Measurements from ENCODE around the gene SLC28A2. TPM values are rescaled to one million over a fixed set of nuclear protein-coding genes. Genes with fewer than 3 reads are reported as not detected.

The SLC28A2 gene
- total RNA-seq, 1 experiment from 2014 or later, result not detected

DNA sequence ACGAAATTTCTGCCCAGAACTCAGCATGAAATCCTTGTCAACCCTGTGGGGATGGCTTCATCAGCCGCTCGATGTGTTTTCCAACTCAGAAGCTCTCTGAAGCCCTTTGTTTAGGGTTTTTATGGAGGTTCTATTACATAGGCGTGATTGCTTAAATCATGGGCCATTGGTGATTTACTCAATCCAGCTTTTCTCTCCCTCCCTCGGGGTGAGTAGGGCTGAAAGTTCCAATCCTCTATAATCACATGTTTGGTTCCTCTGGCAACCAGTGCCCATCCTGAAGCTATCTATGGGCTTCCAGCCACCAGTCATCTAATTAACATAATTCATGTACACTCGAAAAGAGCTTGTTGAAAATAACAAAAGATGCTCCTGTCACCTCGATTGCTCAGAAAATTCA, 74.7 kb downstream of the SLC28A2 start:
- no peak for DNase-seq
- H3K4me1 ChIP-seq (ENCODE audit: insufficient read depth, low read length), result 0 out of 2 replicates have a peak, but pooled peaks cover 3% of the 10 kb centered on the region
- TF ChIP-seq EZH2phosphoT487 (IDR thresholded peaks at IDR 0.05; ENCODE audit: borderline replicate concordance, low read length), result no peak
- no peak for TF ChIP-seq EZH2 (IDR thresholded peaks at IDR 0.05; ENCODE audit: low read length, unreplicated experiment)
- TF ChIP-seq, protein P1, sequence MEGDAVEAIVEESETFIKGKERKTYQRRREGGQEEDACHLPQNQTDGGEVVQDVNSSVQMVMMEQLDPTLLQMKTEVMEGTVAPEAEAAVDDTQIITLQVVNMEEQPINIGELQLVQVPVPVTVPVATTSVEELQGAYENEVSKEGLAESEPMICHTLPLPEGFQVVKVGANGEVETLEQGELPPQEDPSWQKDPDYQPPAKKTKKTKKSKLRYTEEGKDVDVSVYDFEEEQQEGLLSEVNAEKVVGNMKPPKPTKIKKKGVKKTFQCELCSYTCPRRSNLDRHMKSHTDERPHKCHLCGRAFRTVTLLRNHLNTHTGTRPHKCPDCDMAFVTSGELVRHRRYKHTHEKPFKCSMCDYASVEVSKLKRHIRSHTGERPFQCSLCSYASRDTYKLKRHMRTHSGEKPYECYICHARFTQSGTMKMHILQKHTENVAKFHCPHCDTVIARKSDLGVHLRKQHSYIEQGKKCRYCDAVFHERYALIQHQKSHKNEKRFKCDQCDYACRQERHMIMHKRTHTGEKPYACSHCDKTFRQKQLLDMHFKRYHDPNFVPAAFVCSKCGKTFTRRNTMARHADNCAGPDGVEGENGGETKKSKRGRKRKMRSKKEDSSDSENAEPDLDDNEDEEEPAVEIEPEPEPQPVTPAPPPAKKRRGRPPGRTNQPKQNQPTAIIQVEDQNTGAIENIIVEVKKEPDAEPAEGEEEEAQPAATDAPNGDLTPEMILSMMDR (conservative IDR thresholded peaks at IDR 0.05; ENCODE audit: low read depth, low read length), result no peak
- intact Hi-C loops (cut with micrococcal nuclease), result no loop called here
- H3F3A ChIP-seq (ENCODE audit: low read length, unreplicated experiment), result no peaks in the 10 kb centered on the region
- no peak overlapping the region for H3K9ac ChIP-seq (ENCODE audit: low read length)
- H2AFZ ChIP-seq (ENCODE audit: low read length), result no peak overlapping the region
- H3K4me2 ChIP-seq (ENCODE audit: low read length), result no peak overlapping the region
- H3K36me3 ChIP-seq (ENCODE audit: low read depth, low read length), result no peaks in the 10 kb centered on the region
- no peak overlapping the region for H3K4me3 ChIP-seq (ENCODE audit: low read length)
- ATAC-seq, result no peak
- peaks cover 13% of the 10 kb centered on the region; the same call in 1 of the 2 replicates for H3K27me3 ChIP-seq (ENCODE audit: low read length)
- ChIA-PET POLR2A (ENCODE audit: unreplicated experiment) (no interaction called here), CTCF (no interaction called here)
- H3K9me2 ChIP-seq (replicated peaks; ENCODE audit: low read length), result no peaks in the 10 kb centered on the region
- no TSS peak for BruUV-seq (replicated peaks)
- H4K20me1 ChIP-seq (ENCODE audit: low read length), result no peaks in the 10 kb centered on the region
- no peaks in the 10 kb centered on the region for H3K79me2 ChIP-seq (ENCODE audit: low read length)
- no peak overlapping the region for H3K27ac ChIP-seq (ENCODE audit: low read length)
- peaks cover 1% of the 10 kb centered on the region; the same call in 1 of the 2 replicates for H3K9me3 ChIP-seq (ENCODE audit: low read length)

Other genes starting within 250 kb of the SLC28A2 start
- 118 and 119 TPM in 2 replicates for gene SORD, start 229.0 kb upstream of the SLC28A2 start, total RNA-seq (2014; rRNA removed)
- not detected in 2 replicates for gene DUOX2, start 138.1 kb upstream of the SLC28A2 start, total RNA-seq (2014; rRNA removed)
- gene DUOXA2, start 137.9 kb upstream of the SLC28A2 start, total RNA-seq (2014; rRNA removed), result not detected in 2 replicates
- 1.3 TPM in 1 of 2 replicates, not detected in the other for gene DUOXA1, start 122.4 kb upstream of the SLC28A2 start, total RNA-seq (2014; rRNA removed)
- 0.29 TPM in 1 of 2 replicates, not detected in the other for gene DUOX1, start 122.2 kb upstream of the SLC28A2 start, total RNA-seq (2014; rRNA removed)
- 1.2 and 2.2 TPM in 2 replicates for gene SHF, start 64.3 kb upstream of the SLC28A2 start, total RNA-seq (2014; rRNA removed)
- 0.86 and 0.87 TPM in 2 replicates for gene GATM, start 126.3 kb downstream of the SLC28A2 start, total RNA-seq (2014; rRNA removed)

All from PC-3 (cell line).